Rectal smooth muscle tissue (tissue), 1 donor: ENCODE data around the gene ABCC3.
A peak's percentile ranks its signal among the peaks of the same experiment; 100 is the strongest.

Source experiments
- H3K27ac ChIP-seq: one replicate; pipeline ENCODE4 v1.7.0; 2013; ENCODE audit warnings: low read depth, low read length, inconsistent platforms
- H3K27me3 ChIP-seq: one replicate; pipeline ENCODE4 v1.7.0; 2013; ENCODE audit warnings: low read length; ENCODE audit not compliant: control insufficient read depth, insufficient read depth
- H3K36me3 ChIP-seq: one replicate; pipeline ENCODE4 v1.7.0; 2013; ENCODE audit warnings: low read length; ENCODE audit not compliant: control insufficient read depth, insufficient read depth
- H3K4me1 ChIP-seq: one replicate; pipeline ENCODE4 v1.7.0; 2013; ENCODE audit warnings: low read length; ENCODE audit not compliant: control insufficient read depth, insufficient read depth
- H3K4me3 ChIP-seq: one replicate; pipeline ENCODE4 v1.7.0; 2013; ENCODE audit warnings: low read length
- H3K9ac ChIP-seq: one replicate; pipeline ENCODE4 v1.7.0; 2013; ENCODE audit warnings: low read length

The ABCC3 gene

GRCh38 chr17:50624321-50624934, 10.3 kb upstream of the ABCC3 start:
- H3K4me3 ChIP-seq, result no peak overlapping the region
- H3K27ac ChIP-seq, result no peak overlapping the region
- H3K36me3 ChIP-seq, result no peaks in the 10 kb centered on the region
- no peaks in the 10 kb centered on the region for H3K4me1 ChIP-seq
- H3K27me3 ChIP-seq, result peaks cover 6% of the 10 kb centered on the region
- H3K9ac ChIP-seq, result no peak overlapping the region

DNA sequence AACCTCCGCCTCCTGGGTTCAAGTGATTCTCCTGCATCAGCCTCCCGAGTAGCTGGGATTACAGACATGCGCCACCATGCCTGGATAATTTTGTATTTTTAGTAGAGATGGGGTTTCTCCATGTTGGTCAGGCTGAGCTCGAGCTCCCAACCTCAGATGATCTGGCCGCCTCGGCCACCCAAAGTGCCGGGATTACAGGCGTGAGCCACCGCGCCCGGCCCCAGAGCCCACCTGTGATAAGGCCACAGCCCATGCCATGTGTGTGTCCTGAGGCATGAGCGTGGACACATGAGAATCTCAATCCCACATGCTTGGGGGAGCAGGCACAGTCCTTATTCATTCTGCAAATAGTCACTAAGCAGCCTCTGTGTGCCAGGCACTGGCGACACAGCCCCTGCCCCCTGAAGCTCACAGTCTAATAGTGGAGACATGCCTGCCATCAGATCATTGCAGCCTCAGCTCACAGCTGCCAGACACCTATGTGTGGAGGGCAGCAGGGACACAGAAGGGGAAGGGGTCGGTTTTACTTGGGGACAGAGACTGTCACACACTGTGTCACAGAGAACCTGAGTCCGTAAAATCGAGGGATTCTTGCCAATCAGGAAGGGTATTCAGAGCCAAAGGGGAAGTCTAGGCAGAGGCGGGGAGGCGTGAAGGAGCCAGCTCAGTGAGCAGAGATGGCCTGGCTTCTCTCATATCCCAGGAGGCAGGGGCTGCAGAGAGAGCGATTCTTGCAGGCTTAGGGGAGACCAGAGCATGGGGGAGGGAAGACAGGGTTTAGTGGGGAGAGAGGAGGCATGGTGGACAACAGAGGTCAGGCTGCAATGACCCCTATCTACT, 9.4 kb upstream of the ABCC3 start:
- Histone ChIP-seq H3K27ac (no peak overlapping the region), H3K4me3 (no peak overlapping the region)

GRCh38 chr17:50626037-50626574, 8.6 kb upstream of the ABCC3 start:
- Histone ChIP-seq H3K27ac (no peak overlapping the region), H3K27me3 (peaks cover 6% of the 10 kb centered on the region), H3K4me1 (no peaks in the 10 kb centered on the region), H3K9ac (no peak overlapping the region), H3K36me3 (no peaks in the 10 kb centered on the region), H3K4me3 (no peak overlapping the region)

More for the DNA sequence above, 9.4 kb upstream of the ABCC3 start:
- Histone ChIP-seq H3K9ac (no peak overlapping the region), H3K27me3 (peaks cover 6% of the 10 kb centered on the region), H3K36me3 (no peaks in the 10 kb centered on the region), H3K4me1 (no peaks in the 10 kb centered on the region)

GRCh38 chr17:50627036-50627781, 7.5 kb upstream of the ABCC3 start:
- no peak overlapping the region for H3K4me3 ChIP-seq
- H3K36me3 ChIP-seq, result no peaks in the 10 kb centered on the region
- peaks cover 6% of the 10 kb centered on the region for H3K27me3 ChIP-seq
- no peak overlapping the region for H3K9ac ChIP-seq
- H3K27ac ChIP-seq, result no peak overlapping the region
- no peaks in the 10 kb centered on the region for H3K4me1 ChIP-seq

DNA sequence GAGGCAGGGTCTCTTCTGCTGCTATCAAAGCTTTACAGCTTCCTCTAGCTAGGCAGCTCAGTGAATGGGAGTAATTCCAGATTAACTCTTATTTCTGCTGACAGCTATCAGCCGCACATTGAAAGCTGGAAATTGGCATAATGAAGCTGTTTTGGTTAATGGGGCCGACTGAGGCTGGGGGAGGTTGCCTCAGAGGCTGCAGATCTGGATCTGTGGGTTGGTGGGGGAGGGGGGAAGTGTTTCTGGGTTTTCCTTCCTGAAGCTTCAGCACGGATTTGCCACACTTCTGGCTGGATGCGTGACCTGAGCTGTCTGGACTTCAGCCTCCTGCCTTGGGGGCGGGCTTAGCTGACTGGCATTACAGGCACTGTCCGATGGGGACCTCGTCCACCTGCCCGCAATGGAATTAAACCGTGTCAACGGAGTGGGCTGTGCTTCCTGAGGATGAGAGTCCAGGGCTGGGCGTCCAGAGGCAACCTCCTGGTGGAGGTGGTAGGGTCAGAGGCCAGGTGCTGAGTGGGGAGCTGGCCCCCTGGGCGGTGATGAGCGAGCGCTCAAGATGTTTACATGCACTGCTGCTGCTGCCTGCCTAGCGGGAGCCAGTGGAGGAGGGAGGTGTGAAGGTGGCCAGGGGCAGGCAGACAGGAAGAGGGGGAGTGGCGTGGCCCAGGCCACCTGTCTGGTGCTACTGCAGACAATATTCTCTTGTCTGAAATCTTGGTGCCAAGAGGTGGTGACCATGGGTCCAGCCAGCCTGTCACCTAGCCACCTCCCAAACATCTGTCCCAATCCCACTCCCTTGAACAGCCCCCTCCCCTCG, 6.7 kb upstream of the ABCC3 start:
- no peak overlapping the region for H3K9ac ChIP-seq
- H3K4me3 ChIP-seq, result peak overlapping the region; percentile 9
- no peak overlapping the region for H3K27ac ChIP-seq

DNA sequence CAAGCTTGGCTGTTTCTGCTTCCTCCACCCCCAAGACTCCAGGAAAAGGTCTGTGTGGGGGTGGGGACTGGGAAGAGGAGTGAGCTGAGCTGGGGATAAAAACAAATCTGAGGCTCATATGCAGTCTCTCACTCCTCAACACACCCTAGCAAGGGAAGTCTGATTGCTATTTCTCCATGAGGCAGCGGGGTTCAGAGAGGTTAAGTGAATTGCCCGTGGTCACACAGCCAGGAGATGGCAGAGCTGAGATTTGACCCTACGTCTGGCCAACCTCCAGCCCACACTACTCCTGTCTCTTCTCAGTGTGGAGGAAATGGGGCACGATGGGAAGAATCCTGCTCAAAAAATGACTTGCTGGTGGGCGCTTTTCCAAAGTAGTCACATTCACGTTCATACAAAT, 4.8 kb upstream of the ABCC3 start:
- H3K4me3 ChIP-seq, result no peak overlapping the region
- no peak overlapping the region for H3K9ac ChIP-seq
- H3K27ac ChIP-seq, result no peak overlapping the region
- peaks cover 6% of the 10 kb centered on the region for H3K27me3 ChIP-seq
- H3K36me3 ChIP-seq, result no peaks in the 10 kb centered on the region
- H3K4me1 ChIP-seq, result no peaks in the 10 kb centered on the region

More for the DNA sequence above, 6.7 kb upstream of the ABCC3 start:
- Histone ChIP-seq H3K4me1 (no peaks in the 10 kb centered on the region), H3K27me3 (peaks cover 6% of the 10 kb centered on the region), H3K36me3 (no peaks in the 10 kb centered on the region)

- Histone ChIP-seq H3K4me1 (no peaks in the 10 kb centered on the region), H3K27me3 (peaks cover 9% of the 10 kb centered on the region), H3K9ac (no peak overlapping the region), H3K36me3 (no peaks in the 10 kb centered on the region), H3K4me3 (no peak overlapping the region), H3K27ac (no peak overlapping the region)
Measured at GRCh38 chr17:50630524-50631194, 4.0 kb upstream of the ABCC3 start.

- Histone ChIP-seq H3K9ac (no peak overlapping the region), H3K4me1 (no peaks in the 10 kb centered on the region), H3K36me3 (no peaks in the 10 kb centered on the region), H3K27me3 (peaks cover 9% of the 10 kb centered on the region), H3K4me3 (no peak overlapping the region), H3K27ac (no peak overlapping the region)
Measured at GRCh38 chr17:50631195-50631907, 3.3 kb upstream of the ABCC3 start.

- H3K4me1 ChIP-seq, result no peaks in the 10 kb centered on the region
- no peaks in the 10 kb centered on the region for H3K36me3 ChIP-seq
- peaks cover 9% of the 10 kb centered on the region for H3K27me3 ChIP-seq
- H3K4me3 ChIP-seq, result no peak overlapping the region
- H3K9ac ChIP-seq, result no peak overlapping the region
- no peak overlapping the region for H3K27ac ChIP-seq
Measured at GRCh38 chr17:50631908-50632571, 2.6 kb upstream of the ABCC3 start.

GRCh38 chr17:50632637-50633036, 2.0 kb upstream of the ABCC3 start:
- Histone ChIP-seq H3K4me1 (no peaks in the 10 kb centered on the region), H3K36me3 (no peaks in the 10 kb centered on the region), H3K9ac (no peak overlapping the region), H3K4me3 (no peak overlapping the region), H3K27me3 (peaks cover 6% of the 10 kb centered on the region), H3K27ac (no peak overlapping the region)
